A549 treated with CORT108297 at 1 μM for 4 hours (cell line): Measurements from ENCODE around the gene ALDH1L1. TPM values are rescaled to one million over a fixed set of nuclear protein-coding genes. Genes with fewer than 3 reads are reported as not detected.

Source experiments
- total RNA-seq: library from RNA; stranded (reverse); fragments of 200-300 nt; extraction: Qiagen RNA extraction; gene quantifications from 5 replicates; pipeline ENCODE4 v1.2.3, GENCODE V29; 2022

The ALDH1L1 gene
- 0.14 to 0.36 TPM (median 0.17 TPM) in 5 replicates for total RNA-seq

GRCh38 chr3:126180477-126181397 lies at the start of gene ALDH1L1:
TSS of gene ALDH1L1 (minus strand) at chr3:126180586. CDS start at chr3:126160979, 19,607 bp downstream.

GRCh38 chr3:126083913-126084767 lies 96.2 kb downstream of the ALDH1L1 start, which contains the start of gene SLC41A3:
TSS of gene SLC41A3 (minus strand) at chr3:126084124. CDS start at chr3:126068219, 15,905 bp downstream.

Other genes starting within 250 kb of the ALDH1L1 start
- not detected in 5 replicates for gene ROPN1B, start 211.4 kb downstream of the ALDH1L1 start, total RNA-seq
- gene SLC41A3, start 96.5 kb downstream of the ALDH1L1 start, total RNA-seq = 22.2 to 26.8 TPM (median 25.0 TPM) in 5 replicates
- 0.06 to 0.11 TPM (median 0.10 TPM) in 5 replicates for gene KLF15, start 176.8 kb upstream of the ALDH1L1 start, total RNA-seq
- gene CFAP100, start 214.3 kb upstream of the ALDH1L1 start, total RNA-seq = not detected in 5 replicates